Stomach (tissue), 9 donors: ENCODE data around the gene ERG. TPM values are rescaled to one million over a fixed set of nuclear protein-coding genes. Genes with fewer than 3 reads are reported as not detected.

Experiments used
- DNase-seq, 2 donors: peaks; one replicate each; pipeline versions ENCODE4 v3.0.0 to v3.0.0-alpha.2; 2013 to 2019
- H3K27ac ChIP-seq, 5 donors: fragments of 200-600 bp in 4 of 5; sonication (generic) in 4 of 5; one replicate each; pipeline ENCODE4 v1.5.1; 2013 to 2019; ENCODE audit warnings: mild to moderate bottlenecking in 1 of 5, moderate library complexity in 1 of 5
- H3K27me3 ChIP-seq, 3 donors: fragments of 200-600 bp; sonication (generic); one replicate each; pipeline ENCODE4 v1.5.1; 2017 to 2019; ENCODE audit warnings: mixed run types in 1 of 3
- H3K36me3 ChIP-seq, 4 donors: fragments of 200-600 bp; sonication (generic); 1 replicate in 3 of 4; 2 replicates in 1 of 4; pipeline ENCODE4 v1.5.1; 2016 to 2019
- H3K4me1 ChIP-seq, 4 donors: fragments of 200-600 bp; sonication (generic); one replicate each; pipeline ENCODE4 v1.5.1; 2016 to 2019
- H3K4me3 ChIP-seq, 4 donors: fragments of 200-600 bp; sonication (generic) in 3 of 4; one replicate each; pipeline ENCODE4 v1.5.1; 2016 to 2019; ENCODE audit warnings: mild to moderate bottlenecking in 1 of 4
- H3K9me3 ChIP-seq, 4 donors: fragments of 200-600 bp; sonication (generic); one replicate each; pipeline ENCODE4 v1.5.1; 2016 to 2019
- EP300 ChIP-seq: sonication (generic); formaldehyde crosslinking; IDR thresholded peaks from one replicate; pipeline ENCODE4 v1.6.1; 2017; ENCODE audit warnings: antibody characterized with exemption
- POLR2A ChIP-seq, 4 donors: fragments of 450-650 bp; IDR thresholded peaks; one replicate each; pipeline ENCODE4 v1.6.1; 2016; ENCODE audit warnings: antibody characterized with exemption in 4 of 4, control low read depth in 2 of 4, mild to moderate bottlenecking in 1 of 4, moderate library complexity in 1 of 4
- POLR2AphosphoS5 ChIP-seq, 3 donors: sonication (generic); formaldehyde crosslinking; IDR thresholded peaks; one replicate each; pipeline ENCODE4 v1.6.1; 2016; ENCODE audit warnings: antibody characterized with exemption in 3 of 3
- WGBS, 5 donors: extraction: QIAGEN DNeasy Blood & Tissue Kit in 3 of 5; methylation state at CpG; one replicate each; pipeline versions ENCODE4 v1.1.5 to v1.1.7; 2013 to 2018; 5-methylcytosine and 5-hydroxymethylcytosine counted together
- intact Hi-C: fragments of 100-400 bp; cut with DNase I; formaldehyde crosslinking; loops from one replicate; pipeline ENCODE4 v1.15.1; 2023; ENCODE audit warnings: low total_unique reads
- polyA plus RNA-seq, 3 donors: library from polyadenylated mRNA; stranded (reverse); fragments of 200-250 nt; gene quantifications; one replicate each; pipeline ENCODE4 v1.2.3, GENCODE V29; 2013
- total RNA-seq, 5 donors: library from RNA; depleted of rRNA; stranded (reverse); fragments of >200 nt; gene quantifications; one replicate each; pipeline versions ENCODE4 v1.1.0 to v1.2.3, GENCODE V29; 2014 to 2016
- TF ChIP-seq, protein P1 (sequence below), 7 experiments: fragments of 450-650 bp in 4 of 7; fragments of 200-600 bp in 3 of 7; sonication (generic) in 3 of 7; IDR thresholded peaks; one replicate each; pipeline ENCODE4 v1.5.1; 2016 to 2019; ENCODE audit warnings: antibody characterized with exemption in 7 of 7, control low read depth in 2 of 7, mild to moderate bottlenecking in 1 of 7
- donor health status: healthy with polysubstance abuse.
- donor health status: Bipolar disorder and iron deficiency.
- donor health status: healthy.

ERG gene
- total and polyA plus RNA-seq, 8 donors, result 0.58 to 14.5 (median 5.4) TPM; not detected in 1

DNA sequence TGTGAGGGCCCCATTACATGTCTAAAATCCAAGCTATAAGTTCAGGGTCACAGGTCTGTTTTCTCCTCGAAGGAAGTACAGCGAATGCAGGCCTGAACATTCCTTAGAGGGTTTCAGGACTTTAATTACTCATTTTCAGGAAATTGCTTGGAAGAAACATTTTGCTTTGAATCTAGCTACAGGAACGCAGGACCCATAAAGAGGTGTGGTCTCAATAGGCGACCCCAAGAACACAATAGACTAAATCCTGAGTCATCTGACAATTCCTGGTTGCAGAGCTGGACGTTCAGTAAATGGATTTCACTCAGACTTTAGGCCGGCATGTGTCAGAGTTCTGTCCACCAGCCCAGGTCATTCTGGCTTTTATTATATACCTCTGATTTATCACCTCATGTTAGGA is 1.0 kb upstream of the ERG start:
- no peak overlapping the region for H3K4me3 ChIP-seq

DNA sequence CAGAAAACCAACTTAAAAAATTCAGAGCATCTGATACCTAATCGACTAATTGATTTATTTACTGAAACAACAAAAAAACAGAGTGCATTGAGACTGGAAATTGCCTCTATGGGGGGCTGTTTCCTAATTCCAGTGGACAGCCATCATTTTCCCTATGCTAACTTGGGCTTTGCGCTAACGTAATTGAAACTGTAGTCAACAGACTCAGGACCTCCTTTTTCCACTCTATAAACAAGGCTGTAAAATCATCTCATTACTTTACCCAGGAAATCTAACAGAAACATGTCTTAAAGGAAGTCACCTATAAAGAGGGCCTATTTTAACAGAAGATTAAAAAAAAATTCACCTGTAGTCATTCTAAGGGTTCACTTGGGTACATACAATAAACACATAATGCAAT is 2.1 kb downstream of the ERG start:
- H3K27ac ChIP-seq, result peak overlapping the region in 4 of 5 donors; percentile 32 to 55 (median 39)
- peaks cover 0 to 15% (median 0%) of the 10 kb centered on the region in 3 donors for H3K27me3 ChIP-seq
- TF ChIP-seq POLR2A (IDR thresholded peaks at IDR 0.05) (no peak), EP300 (no peak), POLR2AphosphoS5 (IDR thresholded peaks at IDR 0.05) (no peak)
- TF ChIP-seq, protein P1, sequence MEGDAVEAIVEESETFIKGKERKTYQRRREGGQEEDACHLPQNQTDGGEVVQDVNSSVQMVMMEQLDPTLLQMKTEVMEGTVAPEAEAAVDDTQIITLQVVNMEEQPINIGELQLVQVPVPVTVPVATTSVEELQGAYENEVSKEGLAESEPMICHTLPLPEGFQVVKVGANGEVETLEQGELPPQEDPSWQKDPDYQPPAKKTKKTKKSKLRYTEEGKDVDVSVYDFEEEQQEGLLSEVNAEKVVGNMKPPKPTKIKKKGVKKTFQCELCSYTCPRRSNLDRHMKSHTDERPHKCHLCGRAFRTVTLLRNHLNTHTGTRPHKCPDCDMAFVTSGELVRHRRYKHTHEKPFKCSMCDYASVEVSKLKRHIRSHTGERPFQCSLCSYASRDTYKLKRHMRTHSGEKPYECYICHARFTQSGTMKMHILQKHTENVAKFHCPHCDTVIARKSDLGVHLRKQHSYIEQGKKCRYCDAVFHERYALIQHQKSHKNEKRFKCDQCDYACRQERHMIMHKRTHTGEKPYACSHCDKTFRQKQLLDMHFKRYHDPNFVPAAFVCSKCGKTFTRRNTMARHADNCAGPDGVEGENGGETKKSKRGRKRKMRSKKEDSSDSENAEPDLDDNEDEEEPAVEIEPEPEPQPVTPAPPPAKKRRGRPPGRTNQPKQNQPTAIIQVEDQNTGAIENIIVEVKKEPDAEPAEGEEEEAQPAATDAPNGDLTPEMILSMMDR (IDR thresholded peaks at IDR 0.05), result no peak
- no peaks in the 10 kb centered on the region for H3K36me3 ChIP-seq
- no peaks in the 10 kb centered on the region for H3K9me3 ChIP-seq
- intact Hi-C loops, result no loop called here
- WGBS, 5 donors, result 56 to 82% (median 77%) methylated on average over 3 of the region's 3 CpGs
- DNase-seq, result no peak
- H3K4me1 ChIP-seq, result no peaks in the 10 kb centered on the region
- H3K4me3 ChIP-seq, result peak overlapping the region in 2 of 4 donors; percentile 2 to 22

More for the DNA sequence above, 1.0 kb upstream of the ERG start:
- Histone ChIP-seq H3K27ac (peak overlapping the region in 4 of 5 donors; percentile 42 to 62 (median 51)), H3K9me3 (no peaks in the 10 kb centered on the region), H3K36me3 (no peaks in the 10 kb centered on the region), H3K27me3 (peaks cover 0 to 5% (median 0%) of the 10 kb centered on the region in 3 donors), H3K4me1 (no peaks in the 10 kb centered on the region)
- intact Hi-C loops, result no loop called here
- TF ChIP-seq, protein P1 (IDR thresholded peaks at IDR 0.05), result no peak
- no peak for TF ChIP-seq POLR2A (IDR thresholded peaks at IDR 0.05)
- TF ChIP-seq POLR2AphosphoS5 (IDR thresholded peaks at IDR 0.05), result no peak
- no peak for DNase-seq
- WGBS, 5 donors, result 47 to 61% (median 55%) methylated on average over 6 of the region's 6 CpGs

DNA sequence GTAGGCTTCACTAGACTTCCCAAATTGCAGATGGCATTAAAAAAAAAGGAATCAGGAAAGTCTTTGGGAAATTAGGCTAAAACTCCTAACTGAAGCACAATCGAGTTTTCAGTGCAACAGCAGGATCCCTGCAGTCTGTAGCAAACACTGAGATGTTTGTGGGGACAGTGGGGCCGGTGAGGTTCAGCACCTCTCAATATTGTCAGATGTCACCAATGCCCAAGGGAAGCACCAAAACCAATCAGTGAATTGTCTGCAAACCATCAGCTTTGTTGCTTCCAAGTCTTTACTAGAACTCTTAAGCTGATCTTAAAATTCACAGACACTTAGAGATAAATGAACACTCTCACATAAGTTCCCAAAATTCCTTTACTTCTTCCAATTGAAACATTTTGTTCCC is 2.6 kb downstream of the ERG start:
- 50 to 68% (median 56%) methylated on average over 2 of the region's 2 CpGs for WGBS, 5 donors
- TF ChIP-seq, protein P1 (IDR thresholded peaks at IDR 0.05), result no peak
- TF ChIP-seq POLR2A (IDR thresholded peaks at IDR 0.05) (no peak), POLR2AphosphoS5 (IDR thresholded peaks at IDR 0.05) (no peak), EP300 (no peak)
- peaks cover 0 to 15% (median 0%) of the 10 kb centered on the region in 3 donors for H3K27me3 ChIP-seq
- no peaks in the 10 kb centered on the region for H3K9me3 ChIP-seq
- peak overlapping the region; percentile 5 to 30 (median 18) for H3K4me3 ChIP-seq
- H3K36me3 ChIP-seq, result no peaks in the 10 kb centered on the region
- H3K4me1 ChIP-seq, result peaks cover 0 to under 1% (median 0%) of the 10 kb centered on the region in 4 donors
- DNase-seq, result no peak
- intact Hi-C loops, result no loop called here
- H3K27ac ChIP-seq, result peak overlapping the region in 4 of 5 donors; percentile 32 to 55 (median 39)

DNA sequence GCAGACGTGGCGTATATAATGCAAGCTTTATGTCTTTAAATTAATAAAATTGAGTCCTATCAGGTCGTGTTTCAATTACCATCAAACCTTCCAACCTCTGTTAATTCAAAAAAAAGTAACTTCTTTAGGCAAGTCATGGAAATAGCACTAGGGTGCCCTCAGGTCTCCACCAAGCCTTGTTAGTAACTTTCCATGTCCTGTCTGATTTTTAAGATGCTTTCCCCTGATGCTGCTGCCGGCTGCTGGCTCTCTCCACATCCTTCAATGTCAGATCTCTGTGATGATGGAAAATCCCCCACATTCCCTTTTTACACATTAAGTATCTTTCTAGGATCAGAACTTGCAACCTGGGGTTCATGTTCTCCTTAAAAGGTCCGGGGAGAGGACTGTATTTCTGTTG is 3.0 kb downstream of the ERG start:
- Histone ChIP-seq H3K27me3 (peaks cover 0 to 15% (median 0%) of the 10 kb centered on the region in 3 donors), H3K9me3 (no peaks in the 10 kb centered on the region), H3K27ac (peak overlapping the region in 4 of 5 donors; percentile 32 to 55 (median 39)), H3K4me1 (peaks cover 0 to 5% (median 0%) of the 10 kb centered on the region in 4 donors), H3K4me3 (peak overlapping the region; percentile 5 to 30 (median 18)), H3K36me3 (no peaks in the 10 kb centered on the region)
- 55 to 66% (median 62%) methylated on average over 5 of the region's 5 CpGs for WGBS, 5 donors
- TF ChIP-seq EP300, result no peak
- no peak for TF ChIP-seq POLR2AphosphoS5 (IDR thresholded peaks at IDR 0.05)
- TF ChIP-seq POLR2A (IDR thresholded peaks at IDR 0.05), result no peak
- TF ChIP-seq, protein P1 (IDR thresholded peaks at IDR 0.05), result no peak
- no peak for DNase-seq
- intact Hi-C loops, result no loop called here
